ENCODE measurements around the gene CD68. TPM values are rescaled to one million over a fixed set of nuclear protein-coding genes. Genes with fewer than 3 reads are reported as not detected.
A peak's percentile ranks its signal among the peaks of the same experiment; 100 is the strongest.
"Not testable (repeated sequence)": the region's sequence is repeated elsewhere in the genome, so short reads cannot be mapped to it uniquely, and the experiment has no call there.

Gene CD68
- total RNA-seq, 1 donor from 2014 or later, result 667 TPM

DNA sequence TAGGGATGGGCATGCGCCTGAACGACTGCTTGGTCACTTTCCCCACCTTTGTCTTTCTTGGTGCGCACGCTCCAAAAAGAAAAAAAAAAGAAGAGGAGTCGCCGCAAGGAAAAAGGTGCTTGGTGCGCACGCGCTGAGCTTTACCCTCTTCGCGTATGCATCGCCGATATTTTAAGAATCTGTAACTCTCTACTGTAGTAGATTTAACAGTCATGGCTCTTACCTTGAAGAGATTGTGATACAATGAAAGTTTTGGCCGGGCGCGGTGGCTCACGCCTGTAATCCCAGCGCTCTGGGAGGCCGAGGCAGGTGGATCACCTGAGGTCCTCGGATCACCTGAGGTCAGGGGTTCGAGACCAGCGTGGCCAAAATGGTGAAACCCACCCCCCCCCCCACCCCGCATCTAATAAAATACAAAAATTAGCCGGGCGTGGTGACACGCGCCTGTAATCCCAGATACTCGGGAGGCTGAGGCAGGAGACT is 35.9 kb downstream of the CD68 start:
- H3K27ac ChIP-seq, result peak overlapping the region; percentile 88
- peaks cover 12% of the 10 kb centered on the region for H3K36me3 ChIP-seq
- H3K4me3 ChIP-seq, result peak overlapping the region; percentile 92
- DNase-seq (no peak), ATAC-seq (no peak)
- no peaks in the 10 kb centered on the region for H3K9me3 ChIP-seq
- TF ChIP-seq, protein P1, sequence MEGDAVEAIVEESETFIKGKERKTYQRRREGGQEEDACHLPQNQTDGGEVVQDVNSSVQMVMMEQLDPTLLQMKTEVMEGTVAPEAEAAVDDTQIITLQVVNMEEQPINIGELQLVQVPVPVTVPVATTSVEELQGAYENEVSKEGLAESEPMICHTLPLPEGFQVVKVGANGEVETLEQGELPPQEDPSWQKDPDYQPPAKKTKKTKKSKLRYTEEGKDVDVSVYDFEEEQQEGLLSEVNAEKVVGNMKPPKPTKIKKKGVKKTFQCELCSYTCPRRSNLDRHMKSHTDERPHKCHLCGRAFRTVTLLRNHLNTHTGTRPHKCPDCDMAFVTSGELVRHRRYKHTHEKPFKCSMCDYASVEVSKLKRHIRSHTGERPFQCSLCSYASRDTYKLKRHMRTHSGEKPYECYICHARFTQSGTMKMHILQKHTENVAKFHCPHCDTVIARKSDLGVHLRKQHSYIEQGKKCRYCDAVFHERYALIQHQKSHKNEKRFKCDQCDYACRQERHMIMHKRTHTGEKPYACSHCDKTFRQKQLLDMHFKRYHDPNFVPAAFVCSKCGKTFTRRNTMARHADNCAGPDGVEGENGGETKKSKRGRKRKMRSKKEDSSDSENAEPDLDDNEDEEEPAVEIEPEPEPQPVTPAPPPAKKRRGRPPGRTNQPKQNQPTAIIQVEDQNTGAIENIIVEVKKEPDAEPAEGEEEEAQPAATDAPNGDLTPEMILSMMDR (IDR thresholded peaks at IDR 0.05), result no peak
- intact Hi-C loops (cut with DNase I), result no loop called here
- H3K4me1 ChIP-seq, result peaks cover 33% of the 10 kb centered on the region
- no peaks in the 10 kb centered on the region for H3K27me3 ChIP-seq (ENCODE audit: low read depth)

DNA sequence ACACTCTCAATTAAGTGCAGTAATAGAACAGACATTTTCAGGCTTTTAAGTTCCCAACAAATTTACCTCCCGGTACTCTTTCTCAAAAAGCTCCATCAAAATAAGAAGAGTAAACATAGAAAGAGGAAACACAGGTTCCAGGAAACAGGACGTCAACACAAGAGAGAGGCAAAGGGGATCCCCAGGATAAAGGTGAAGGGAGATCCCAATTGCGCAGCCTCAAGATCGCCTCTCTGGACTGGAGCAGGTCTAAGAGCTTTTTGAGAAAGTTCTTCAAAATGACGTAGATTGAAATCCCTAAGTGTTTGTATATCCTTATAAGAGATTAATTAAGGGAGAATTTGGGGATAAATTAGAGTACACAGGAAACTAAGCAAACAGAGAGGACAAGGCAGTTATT is 39.2 kb downstream of the CD68 start:
- intact Hi-C loops (cut with DNase I), result no loop called here
- Histone ChIP-seq H3K27ac (peak overlapping the region; percentile 11), H3K4me3 (no peak overlapping the region), H3K36me3 (no peaks in the 10 kb centered on the region), H3K9me3 (no peaks in the 10 kb centered on the region), H3K4me1 (peaks cover 9% of the 10 kb centered on the region), H3K27me3 (ENCODE audit: low read depth) (no peaks in the 10 kb centered on the region)
- TF ChIP-seq, protein P1 (IDR thresholded peaks at IDR 0.05), result no peak
- peak in 1 of 2 donors; percentile 50 for ATAC-seq
- DNase-seq, result peak; percentile 55

DNA sequence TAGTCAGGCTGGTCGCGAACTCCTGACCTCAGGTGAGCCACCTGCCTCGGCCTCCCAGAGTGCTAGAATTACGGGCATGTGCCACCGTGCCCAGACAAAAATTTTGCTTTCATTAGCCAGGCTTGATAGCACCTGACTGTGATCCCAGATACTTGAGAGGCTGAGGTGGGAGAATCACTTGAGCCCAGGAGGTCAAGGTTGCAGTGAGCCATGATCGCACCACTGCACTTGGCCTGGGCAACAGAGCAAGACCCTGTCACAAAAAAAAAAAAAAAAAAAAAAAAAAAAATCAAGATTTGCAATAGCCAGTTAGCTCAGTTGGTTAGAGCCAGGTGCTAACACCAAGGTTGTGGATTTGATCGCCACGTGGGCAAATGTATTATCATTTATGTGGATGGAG is 41.4 kb downstream of the CD68 start:
- no peak for ATAC-seq
- Histone ChIP-seq H3K4me3 (no peak overlapping the region), H3K27ac (no peak overlapping the region), H3K36me3 (peaks cover 5% of the 10 kb centered on the region), H3K4me1 (no peaks in the 10 kb centered on the region), H3K9me3 (no peaks in the 10 kb centered on the region), H3K27me3 (ENCODE audit: low read depth) (no peaks in the 10 kb centered on the region)
- intact Hi-C loops (cut with DNase I), result no loop called here
- DNase-seq, result no peak
- TF ChIP-seq, protein P1 (IDR thresholded peaks at IDR 0.05), result no peak

DNA sequence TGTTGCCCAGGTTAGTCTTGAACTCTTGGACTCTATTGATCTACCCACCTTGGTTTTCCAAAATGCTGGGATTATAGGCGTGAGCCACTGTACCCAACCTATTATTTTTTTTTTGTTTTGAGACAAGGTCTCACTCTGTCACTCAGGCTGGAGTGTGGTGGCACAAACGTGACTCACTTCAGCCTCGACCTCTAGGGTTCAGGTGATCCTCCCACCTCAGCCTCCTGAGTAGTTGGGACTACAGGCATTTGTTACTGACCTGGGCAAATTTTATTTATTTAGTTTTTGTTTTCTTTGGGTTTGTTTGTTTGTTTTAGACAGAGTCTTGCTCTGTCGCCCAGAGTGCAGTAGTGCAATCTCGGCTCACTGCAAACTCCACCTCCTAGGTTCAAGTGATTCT is 44.2 kb downstream of the CD68 start:
- no peaks in the 10 kb centered on the region for H3K9me3 ChIP-seq
- DNase-seq, result no peak
- H3K27ac ChIP-seq, result no peak overlapping the region
- no peak overlapping the region for H3K4me3 ChIP-seq
- H3K4me1 ChIP-seq, result peaks cover 17% of the 10 kb centered on the region
- no peak for ATAC-seq
- peaks cover 12% of the 10 kb centered on the region for H3K36me3 ChIP-seq
- no peaks in the 10 kb centered on the region for H3K27me3 ChIP-seq (ENCODE audit: low read depth)
- intact Hi-C loops (cut with DNase I), result no loop called here
- TF ChIP-seq, protein P1 (IDR thresholded peaks at IDR 0.05), result no peak

DNA sequence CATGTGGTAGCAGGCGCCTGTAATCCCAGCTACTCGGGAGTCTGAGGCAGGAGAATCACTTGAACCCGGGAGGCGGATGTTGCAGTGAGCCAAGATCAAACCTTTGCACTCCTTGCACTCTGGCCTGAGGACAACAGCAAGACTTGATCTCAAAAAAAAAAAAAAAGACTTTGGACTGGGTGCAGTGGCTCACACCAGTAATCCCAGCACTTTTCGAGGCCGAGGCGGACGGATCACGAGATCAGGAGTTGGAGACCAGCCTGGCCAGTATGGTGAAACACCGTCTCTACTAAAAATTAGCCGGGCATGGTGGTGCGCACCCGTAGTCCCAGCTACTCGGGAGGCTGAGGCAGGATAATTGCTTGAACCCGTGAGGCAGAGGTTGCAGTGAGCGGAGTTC is 46.3 kb downstream of the CD68 start:
- H3K4me3 ChIP-seq; intact Hi-C loops (cut with DNase I); DNase-seq; ATAC-seq; H3K27me3 ChIP-seq (ENCODE audit: low read depth); H3K27ac ChIP-seq; H3K9me3 ChIP-seq: not testable (repeated sequence)
- H3K36me3 ChIP-seq, result peaks cover 12% of the 10 kb centered on the region
- H3K4me1 ChIP-seq, result peaks cover 17% of the 10 kb centered on the region

DNA sequence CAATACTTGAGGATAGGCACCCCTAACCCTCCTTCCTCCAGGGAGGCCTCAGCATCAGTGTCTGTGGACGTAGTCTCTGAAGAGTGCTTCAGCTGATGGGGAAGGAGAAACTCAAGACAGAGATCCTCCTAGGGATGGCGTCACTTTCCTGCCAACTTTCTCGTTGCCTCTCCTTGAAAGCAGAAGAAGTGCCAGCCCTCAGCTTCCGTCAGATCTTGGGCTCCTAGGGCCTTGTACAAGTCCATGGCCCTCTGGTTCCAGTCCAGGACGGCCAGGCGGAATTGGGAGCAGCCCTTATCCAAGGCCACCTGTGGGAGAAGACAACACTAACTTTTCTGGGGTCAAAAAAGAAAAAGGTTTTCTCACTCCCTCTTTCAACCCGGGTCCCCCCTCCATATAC is 46.9 kb downstream of the CD68 start:
- intact Hi-C loops (cut with DNase I), result no loop called here
- H3K4me3 ChIP-seq, result peak overlapping the region; percentile 78
- peaks cover 12% of the 10 kb centered on the region for H3K36me3 ChIP-seq
- peaks cover 17% of the 10 kb centered on the region for H3K4me1 ChIP-seq
- H3K9me3 ChIP-seq, result no peaks in the 10 kb centered on the region
- ATAC-seq, result peak; percentile 6 to 18
- peak; percentile 66 for DNase-seq
- H3K27me3 ChIP-seq (ENCODE audit: low read depth), result no peaks in the 10 kb centered on the region
- peak overlapping the region; percentile 93 for H3K27ac ChIP-seq
- TF ChIP-seq, protein P1 (IDR thresholded peaks at IDR 0.05), result no peak

All from lower lobe of right lung (tissue), 2 donors.